B cell (primary cell): ENCODE data around the gene TXNRD3. TPM values are rescaled to one million over a fixed set of nuclear protein-coding genes. Genes with fewer than 3 reads are reported as not detected.

ENCODE experiments used
- ATAC-seq: fragments of 200-7000 bp; cut with Tn5 transposase; one replicate; pipeline ENCODE4 v1.10.0; 2021; ENCODE audit warnings: low read depth, mild to moderate bottlenecking, moderate number of reproducible peaks, moderate library complexity
- CTCF ChIA-PET: fragments of 350-600 bp; sonication (Branson Sonifier 250); formaldehyde crosslinking; loops from one replicate; lab custom pipeline; 2021; ENCODE audit warnings: antibody characterized with exemption, inconsistent platforms; lab: Charles Lee
- POLR2A ChIA-PET: fragments of 350-600 bp; sonication (Branson Sonifier 250); formaldehyde crosslinking; loops from one replicate; lab custom pipeline; 2021; ENCODE audit warnings: antibody characterized with exemption; lab: Charles Lee
- DNase-seq: peaks from one replicate; pipeline ENCODE4 v3.0.0; 2013
- H2AFZ ChIP-seq: 2 replicates; pipeline ENCODE4 v1.6.1; 2012; ENCODE audit warnings: mild to moderate bottlenecking, low read depth, low read length; ENCODE audit not compliant: insufficient read depth, poor library complexity, severe bottlenecking
- H3K27ac ChIP-seq, 2 donors: 1 replicate in 1 of 2; 2 replicates in 1 of 2; pipeline ENCODE4 v1.5.1; 2012 to 2013; ENCODE audit warnings: low read length in 2 of 2, mild to moderate bottlenecking in 2 of 2, moderate library complexity in 1 of 2
- H3K27me3 ChIP-seq, 4 experiments: fragments of 200-600 bp in 1 of 4; sonication (generic) in 1 of 4; replicated peaks in 1 of 4; 1 replicate in 2 of 4; 2 replicates in 2 of 4; pipeline versions ENCODE4 v1.6.1 to v1.7.0; 2013 to 2016; ENCODE audit warnings: low read length in 3 of 4, mild to moderate bottlenecking in 2 of 4, mixed read lengths in 1 of 4, moderate library complexity in 1 of 4; ENCODE audit not compliant: insufficient read depth in 4 of 4, control insufficient read depth in 3 of 4; ENCODE audit errors: control extremely low read depth in 1 of 4
- H3K36me3 ChIP-seq, 2 experiments: replicated peaks in 1 of 2; 1 replicate in 1 of 2; 2 replicates in 1 of 2; pipeline versions ENCODE4 v1.6.1 to v1.7.1; 2013; ENCODE audit warnings: low read length in 1 of 2; ENCODE audit not compliant: insufficient read depth in 2 of 2, control insufficient read depth in 1 of 2; ENCODE audit errors: control extremely low read depth in 1 of 2, extremely low read depth in 1 of 2
- H3K4me1 ChIP-seq, 2 donors: fragments of 200-600 bp in 1 of 2; sonication (generic) in 1 of 2; 1 replicate in 1 of 2; 2 replicates in 1 of 2; pipeline versions ENCODE4 v1.5.1 to v1.6.1; 2013 to 2017; ENCODE audit warnings: low read length in 2 of 2; ENCODE audit not compliant: control insufficient read depth in 2 of 2, insufficient read depth in 2 of 2
- H3K4me2 ChIP-seq: replicated peaks from 2 replicates; pipeline ENCODE3; 2012; ENCODE audit warnings: mild to moderate bottlenecking, low read depth, low read length; ENCODE audit not compliant: poor library complexity, severe bottlenecking
- H3K4me3 ChIP-seq, 5 experiments: fragments of 200-600 bp in 1 of 5; sonication (generic) in 1 of 5; 1 replicate in 3 of 5; 2 replicates in 2 of 5; pipeline versions ENCODE4 v1.5.1 to v1.7.0; 2011 to 2016; ENCODE audit warnings: low read length in 4 of 5, mild to moderate bottlenecking in 4 of 5, low read depth in 2 of 5, control low read depth in 1 of 5, moderate library complexity in 1 of 5; ENCODE audit not compliant: insufficient read depth in 1 of 5; ENCODE audit errors: control extremely low read depth in 1 of 5, extremely low read depth in 1 of 5
- H3K79me2 ChIP-seq: fragments of 200-600 bp; sonication (generic); one replicate; pipeline ENCODE4 v1.6.0; 2016; ENCODE audit warnings: low read length; ENCODE audit not compliant: control insufficient read depth, insufficient read depth
- H3K9ac ChIP-seq: fragments of 200-600 bp; sonication (generic); 2 replicates; pipeline ENCODE4 v1.6.1; 2017; ENCODE audit warnings: mild to moderate bottlenecking, low read length, moderate library complexity
- H3K9me3 ChIP-seq, 3 donors: one replicate each; pipeline versions ENCODE4 v1.6.1 to v1.7.1; 2013; ENCODE audit warnings: low read length in 2 of 3; ENCODE audit not compliant: control insufficient read depth in 2 of 3, insufficient read depth in 1 of 3; ENCODE audit errors: control extremely low read depth in 1 of 3
- H4K20me1 ChIP-seq: 2 replicates; pipeline ENCODE4 v1.6.0; 2012; ENCODE audit warnings: mild to moderate bottlenecking, low read length; ENCODE audit not compliant: insufficient read depth, control insufficient read depth, poor library complexity, severe bottlenecking
- H3K27ac Mint-ChIP-seq: one replicate; pipeline ENCODE4 v1.8.0; 2021; ENCODE audit warnings: mixed read lengths
- H3K27me3 Mint-ChIP-seq: one replicate; pipeline ENCODE4 v1.8.0; 2021; ENCODE audit warnings: mixed read lengths
- H3K4me1 Mint-ChIP-seq: one replicate; pipeline ENCODE4 v1.8.0; 2021; ENCODE audit warnings: mixed read lengths
- H3K4me3 Mint-ChIP-seq: one replicate; pipeline ENCODE4 v1.8.0; 2021; ENCODE audit warnings: mixed read lengths
- H3K9me3 Mint-ChIP-seq: one replicate; pipeline ENCODE4 v1.8.0; 2022; ENCODE audit warnings: mixed read lengths; ENCODE audit not compliant: insufficient read depth
- CTCF ChIP-seq: fragments of 200-600 bp; IDR thresholded peaks from one replicate; pipeline ENCODE4 v1.8.0; 2022; ENCODE audit warnings: antibody characterized with exemption, mild to moderate bottlenecking
- EZH2 ChIP-seq: IDR thresholded peaks from 2 replicates; pipeline ENCODE4 v1.6.1; 2012; ENCODE audit warnings: borderline replicate concordance, low read depth, mild to moderate bottlenecking, moderate library complexity, low read length; ENCODE audit not compliant: insufficient read depth, poor library complexity, severe bottlenecking
- WGBS: methylation state at CpG from one replicate; pipeline ENCODE4 v1.1.5; 2013; ENCODE audit warnings: missing lambda C conversion rate; ENCODE audit not compliant: insufficient coverage; 5-methylcytosine and 5-hydroxymethylcytosine counted together
- intact Hi-C: fragments of 100-400 bp; cut with micrococcal nuclease; formaldehyde crosslinking; loops from one replicate; pipeline ENCODE4 v1.10.0; 2022
- polyA plus RNA-seq: library from polyadenylated mRNA; depleted of rRNA; stranded (reverse); fragments of >200 nt; gene quantifications from 2 replicates; pipeline ENCODE4 v1.2.3, GENCODE V29; 2012
- total RNA-seq, 2 donors: library from RNA; stranded (reverse); fragments of 120-200 nt in 1 of 2; gene quantifications; 1 replicate in 1 of 2; 2 replicates in 1 of 2; pipeline versions ENCODE4 v1.2.3 to v1.2.4, GENCODE V29; 2013 to 2022

The TXNRD3 gene
- total and polyA plus RNA-seq, 2 donors (not counting 1 experiment from before 2014, with no cell fraction given): 0.15 to 0.99 TPM

- peaks cover 0 to 4% (median 0%) of the 10 kb centered on the region in 4 experiments for H3K27me3 ChIP-seq
- H2AFZ ChIP-seq: no peak overlapping the region
- ChIA-PET POLR2A (no interaction called here), CTCF (interaction anchor here (1.1 kb wide), 1 partner anchor 10 kb away, joined by 4 read pairs; no protein-coding TSS in a partner anchor)
- Mint-ChIP-seq H3K9me3 (peaks cover 2% of the 10 kb centered on the region), H3K4me1 (no peaks in the 10 kb centered on the region), H3K4me3 (no peak overlapping the region), H3K27ac (no peak overlapping the region), H3K27me3 (peaks cover 6% of the 10 kb centered on the region)
- no peak overlapping the region for H3K4me2 ChIP-seq
- intact Hi-C loops: no loop called here
- no peak overlapping the region for H3K27ac ChIP-seq
- TF ChIP-seq CTCF (no peak), EZH2 (no peak)
- DNase-seq (no peak), ATAC-seq (no peak)
- H3K79me2 ChIP-seq: no peaks in the 10 kb centered on the region
- H3K36me3 ChIP-seq: no peaks in the 10 kb centered on the region
- no peak overlapping the region for H3K4me3 ChIP-seq
- peaks cover 0 to 3% of the 10 kb centered on the region in 2 donors for H3K4me1 ChIP-seq
- H3K9ac ChIP-seq: no peak overlapping the region
- no peaks in the 10 kb centered on the region for H4K20me1 ChIP-seq
- H3K9me3 ChIP-seq: peaks cover 3 to 30% (median 11%) of the 10 kb centered on the region in 3 donors
- 93% methylated on average over 12 of the region's 13 CpGs for WGBS
These were observed 13.8 kb upstream of the TXNRD3 start for GRCh38 chr3:126668450-126669401.
